ENCODE results near the gene KIR2DL1.
"Not testable (repeated sequence)": the region's sequence is repeated elsewhere in the genome, so short reads cannot be mapped to it uniquely, and the experiment has no call there.

Gene KIR2DL1

DNA sequence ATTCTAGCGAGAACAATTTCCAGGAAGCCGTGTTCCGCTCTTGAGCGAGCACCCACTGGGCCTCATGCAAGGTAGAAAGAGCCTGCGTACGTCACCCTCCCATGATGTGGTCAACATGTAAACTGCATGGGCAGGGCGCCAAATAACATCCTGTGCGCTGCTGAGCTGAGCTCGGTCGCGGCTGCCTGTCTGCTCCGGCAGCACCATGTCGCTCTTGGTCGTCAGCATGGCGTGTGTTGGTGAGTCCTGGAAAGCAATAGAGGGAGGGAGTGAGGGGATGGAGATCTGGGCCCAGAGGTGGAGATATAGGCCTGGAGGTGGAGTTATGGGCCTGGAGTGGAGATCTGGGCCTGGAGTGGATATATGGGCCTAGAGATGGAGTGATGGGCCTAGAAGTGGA lies at the start of gene KIR2DL1:
TSS of gene KIR2DL1 (plus strand) at position 148 of the 400 bp plus-strand sequence. CDS start at position 206, 58 bp downstream.
- DNase-seq (ENCODE audit: low read depth in 1 of 2, low spot score in 1 of 2): not testable (repeated sequence)

DNA sequence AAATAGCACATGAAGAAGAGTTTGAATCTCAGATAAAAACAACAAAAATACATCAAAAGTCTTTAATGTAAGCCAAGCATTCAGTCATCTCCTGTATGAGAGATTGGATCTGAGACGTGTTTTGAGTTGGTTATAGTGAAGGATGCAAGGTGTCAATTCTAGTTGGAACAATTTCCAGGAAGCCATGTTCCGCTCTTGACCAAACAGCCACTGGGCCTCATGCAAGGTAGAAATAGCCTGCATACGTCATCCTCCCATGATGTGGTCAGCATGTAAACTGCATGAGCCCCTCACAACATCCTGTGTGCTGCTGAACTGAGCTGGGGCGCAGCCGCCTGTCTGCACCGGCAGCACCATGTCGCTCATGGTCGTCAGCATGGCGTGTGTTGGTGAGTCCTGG lies 45.5 kb upstream of the KIR2DL1 start, which contains the start of gene KIR3DL3:
TSS of gene KIR3DL3 (plus strand) at position 301 of the 400 bp plus-strand sequence. CDS start at position 356, 55 bp downstream.
- no peak for DNase-seq (ENCODE audit: low read depth in 1 of 2, low spot score in 1 of 2)

DNA sequence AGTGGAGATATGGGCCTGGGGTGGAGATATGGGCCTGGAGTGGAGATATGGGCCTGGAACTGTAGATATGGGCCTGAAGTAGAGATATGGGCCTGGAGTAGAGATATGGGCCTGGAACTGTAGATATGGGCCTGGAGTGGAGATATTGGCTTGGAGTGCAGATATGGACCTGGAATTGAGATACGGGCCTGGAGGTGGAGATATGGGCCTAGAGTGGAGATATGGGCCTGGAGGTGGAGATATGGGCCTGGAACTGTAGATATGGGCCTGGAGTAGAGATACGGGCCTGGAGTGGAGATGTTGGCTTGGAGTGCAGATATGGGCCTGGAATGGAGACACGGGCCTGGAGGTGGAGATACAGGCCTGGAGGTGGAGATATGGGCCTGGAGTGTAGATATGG lies 44.9 kb upstream of the KIR2DL1 start:
- DNase-seq (ENCODE audit: low read depth in 1 of 2, low spot score in 1 of 2): no peak

DNA sequence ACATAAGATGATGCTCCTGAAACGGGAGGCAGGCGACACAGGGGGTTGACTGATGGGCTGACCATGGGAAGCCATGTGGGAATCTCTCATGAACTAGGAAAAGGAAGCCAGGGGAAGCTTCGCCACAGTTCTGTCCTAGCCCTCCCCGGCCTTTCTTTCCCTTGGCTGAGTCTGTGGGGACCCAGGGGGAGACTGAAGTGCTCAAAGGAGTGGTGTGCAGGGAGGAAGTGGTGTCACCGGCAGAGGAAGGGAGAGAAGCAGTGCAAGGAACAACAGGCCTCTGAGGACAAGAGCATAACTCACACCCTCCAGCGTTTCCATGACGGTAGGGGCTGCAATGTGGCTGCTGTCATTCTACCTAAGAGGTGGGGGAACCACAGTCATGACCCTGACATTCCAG lies 44.3 kb upstream of the KIR2DL1 start:
- no peak for DNase-seq (ENCODE audit: low read depth in 1 of 2, low spot score in 1 of 2)

DNA sequence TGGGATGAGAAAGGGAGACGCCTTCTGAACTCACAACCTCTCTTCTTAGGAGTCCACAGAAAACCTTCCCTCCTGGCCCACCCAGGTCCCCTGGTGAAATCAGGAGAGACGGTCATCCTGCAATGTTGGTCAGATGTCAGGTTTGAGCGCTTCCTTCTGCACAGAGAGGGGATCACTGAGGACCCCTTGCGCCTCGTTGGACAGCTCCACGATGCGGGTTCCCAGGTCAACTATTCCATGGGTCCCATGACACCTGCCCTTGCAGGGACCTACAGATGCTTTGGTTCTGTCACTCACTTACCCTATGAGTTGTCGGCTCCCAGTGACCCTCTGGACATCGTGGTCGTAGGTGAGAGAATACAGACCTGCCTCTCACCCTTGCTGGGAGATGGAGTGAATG lies 42.0 kb upstream of the KIR2DL1 start:
- no peak for DNase-seq (ENCODE audit: low read depth in 1 of 2, low spot score in 1 of 2)

DNA sequence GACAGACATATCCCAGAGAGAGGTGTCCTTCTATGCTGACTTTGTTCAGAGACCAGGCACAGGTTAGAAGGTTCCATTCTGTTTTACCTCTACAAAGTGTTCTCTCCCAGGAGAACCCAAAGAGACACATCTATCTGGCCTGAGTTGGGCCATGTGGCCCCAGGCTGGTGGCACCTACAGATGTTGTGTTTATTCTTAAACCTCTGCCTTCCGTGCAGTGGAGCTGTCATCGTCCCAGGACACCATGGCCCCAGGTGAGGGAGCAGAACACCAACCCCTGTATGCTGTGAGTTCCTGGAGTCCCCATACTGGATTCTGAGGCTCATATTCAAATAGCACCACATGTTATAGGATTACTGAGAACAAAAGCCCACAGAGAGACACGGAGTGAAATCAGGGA lies 41.4 kb upstream of the KIR2DL1 start:
- DNase-seq (ENCODE audit: low read depth in 1 of 2, low spot score in 1 of 2): no peak

DNA sequence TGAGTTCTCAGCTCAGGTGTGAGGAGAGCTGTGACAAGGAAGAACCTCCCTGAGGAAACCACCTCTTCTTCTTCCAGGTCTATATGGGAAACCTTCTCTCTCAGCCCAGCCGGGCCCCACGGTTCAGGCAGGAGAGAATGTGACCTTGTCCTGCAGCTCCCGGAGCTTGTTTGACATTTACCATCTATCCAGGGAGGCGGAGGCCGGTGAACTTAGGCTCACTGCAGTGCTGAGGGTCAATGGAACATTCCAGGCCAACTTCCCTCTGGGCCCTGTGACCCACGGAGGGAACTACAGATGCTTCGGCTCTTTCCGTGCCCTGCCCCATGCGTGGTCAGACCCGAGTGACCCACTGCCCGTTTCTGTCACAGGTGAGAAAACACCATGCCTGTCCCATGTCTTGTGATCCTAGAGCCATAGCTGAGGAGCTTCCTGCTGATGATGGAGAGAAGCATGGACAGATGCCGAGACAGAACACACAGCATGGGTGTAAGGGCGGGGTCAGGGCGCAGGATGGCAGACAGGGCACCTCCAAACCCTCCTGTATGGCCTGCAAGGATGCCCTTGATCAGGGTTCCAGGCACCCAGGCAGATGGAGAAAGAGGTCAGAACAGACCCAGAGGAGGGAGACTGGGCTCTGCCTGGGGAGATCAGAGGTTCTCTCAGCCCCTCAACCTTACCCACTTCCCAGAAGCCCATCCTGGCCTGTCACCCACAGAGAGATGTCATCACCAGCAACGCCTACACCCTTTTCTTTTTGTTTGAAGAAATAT lies 40.0 kb upstream of the KIR2DL1 start:
- DNase-seq (ENCODE audit: low read depth in 1 of 2, low spot score in 1 of 2): no peak

DNA sequence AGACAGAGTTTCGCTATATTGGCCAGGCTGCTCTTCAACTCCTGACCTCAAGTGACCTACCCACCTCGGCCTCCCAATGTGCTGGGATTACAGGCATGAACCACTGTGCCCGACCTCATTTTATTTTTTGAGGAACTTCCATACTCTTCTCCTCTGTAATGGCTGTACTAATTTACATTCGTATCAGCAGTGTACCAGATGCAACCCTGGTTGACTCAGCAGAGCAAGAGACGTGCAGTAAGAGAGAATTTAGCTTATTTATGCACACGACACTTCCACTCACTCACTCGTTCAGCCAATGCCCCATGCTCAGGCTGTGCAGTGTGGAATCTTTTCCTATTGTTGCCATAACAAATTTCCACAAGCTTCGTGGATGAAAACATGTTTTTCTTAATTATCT lies 38.4 kb upstream of the KIR2DL1 start:
- DNase-seq (ENCODE audit: low read depth in 1 of 2, low spot score in 1 of 2): no peak

DNA sequence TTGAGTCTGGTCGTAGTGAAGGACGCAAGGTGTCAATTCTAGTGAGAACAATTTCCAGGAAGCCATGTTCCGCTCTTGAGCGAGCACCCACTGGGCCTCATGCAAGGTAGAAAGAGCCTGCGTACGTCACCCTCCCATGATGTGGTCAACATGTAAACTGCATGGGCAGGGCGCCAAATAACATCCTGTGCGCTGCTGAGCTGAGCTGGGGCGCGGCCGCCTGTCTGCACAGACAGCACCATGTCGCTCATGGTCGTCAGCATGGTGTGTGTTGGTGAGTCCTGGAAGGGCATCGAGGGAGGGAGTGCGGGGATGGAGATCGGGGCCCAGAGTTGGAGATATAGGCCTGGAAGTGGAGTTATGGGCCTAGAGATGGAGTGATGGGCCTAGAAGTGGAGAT lies 31.3 kb upstream of the KIR2DL1 start, which contains the start of gene KIR2DL3:
TSS of gene KIR2DL3 (plus strand) at position 208 of the 400 bp plus-strand sequence. CDS start at position 241, 33 bp downstream.
- not testable (repeated sequence) for DNase-seq (ENCODE audit: low read depth in 1 of 2, low spot score in 1 of 2)

DNA sequence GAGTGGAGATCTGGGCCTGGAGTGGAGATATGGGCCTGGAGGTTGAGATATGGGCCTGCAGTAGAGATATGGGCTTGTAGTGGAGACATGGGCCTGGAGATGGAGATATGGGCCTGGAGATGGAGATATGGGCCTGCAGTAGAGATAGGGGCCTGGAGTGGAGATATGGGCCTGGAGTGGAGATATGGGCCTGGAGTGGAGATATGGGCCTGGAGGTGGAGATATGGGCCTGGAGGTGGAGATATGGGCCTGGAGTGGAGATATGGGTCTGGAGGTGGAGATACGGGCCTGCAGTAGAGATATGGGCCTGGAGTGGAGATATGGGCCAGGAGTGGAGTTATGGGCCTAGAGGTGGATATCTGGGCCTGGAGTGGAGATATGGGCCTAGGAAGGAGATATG lies 30.9 kb upstream of the KIR2DL1 start:
- no peak for DNase-seq (ENCODE audit: low read depth in 1 of 2, low spot score in 1 of 2)

DNA sequence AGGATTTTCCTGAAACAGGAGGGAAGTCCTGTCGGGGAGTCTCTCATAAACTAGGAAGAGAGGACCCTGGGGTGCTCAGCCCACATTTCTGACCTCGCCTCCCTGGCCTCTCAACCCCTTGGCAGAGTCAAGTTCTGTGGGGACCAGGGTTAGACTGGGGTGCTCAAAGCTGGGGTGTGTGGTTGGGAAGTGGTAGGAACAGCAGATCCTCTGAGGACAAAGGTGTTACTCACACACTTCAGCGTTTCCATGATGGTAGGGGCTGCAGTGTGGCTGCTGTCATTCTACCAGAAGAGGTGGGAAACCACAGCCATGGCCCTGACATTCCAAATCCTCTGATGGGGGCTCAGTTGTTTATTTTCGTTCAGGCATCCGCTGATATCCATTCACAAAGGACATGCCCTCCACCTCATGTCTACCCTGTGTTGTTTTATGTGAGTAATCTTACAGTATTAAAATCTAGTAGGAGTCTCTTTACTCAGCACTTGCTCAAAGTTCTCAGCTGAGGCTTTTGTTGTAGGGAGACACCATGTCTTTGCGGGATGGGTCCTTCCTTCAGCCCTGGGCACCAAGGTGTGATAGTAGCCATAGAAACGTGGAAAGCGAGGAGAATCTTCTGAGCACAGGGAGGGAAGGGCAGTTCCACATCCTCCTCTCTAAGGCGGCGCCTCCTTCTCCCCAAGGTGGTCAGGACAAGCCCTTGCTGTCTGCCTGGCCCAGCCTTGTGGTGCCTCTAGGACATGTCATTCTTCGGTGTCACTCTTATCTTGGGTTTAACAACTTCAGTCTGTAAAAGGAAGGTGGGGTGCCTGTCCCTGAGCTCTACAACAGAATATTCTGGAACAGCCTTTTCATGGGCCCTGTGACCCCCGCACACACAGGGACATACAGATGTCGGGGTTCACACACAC lies 29.8 kb upstream of the KIR2DL1 start:
- DNase-seq (ENCODE audit: low read depth in 1 of 2, low spot score in 1 of 2): no peak

DNA sequence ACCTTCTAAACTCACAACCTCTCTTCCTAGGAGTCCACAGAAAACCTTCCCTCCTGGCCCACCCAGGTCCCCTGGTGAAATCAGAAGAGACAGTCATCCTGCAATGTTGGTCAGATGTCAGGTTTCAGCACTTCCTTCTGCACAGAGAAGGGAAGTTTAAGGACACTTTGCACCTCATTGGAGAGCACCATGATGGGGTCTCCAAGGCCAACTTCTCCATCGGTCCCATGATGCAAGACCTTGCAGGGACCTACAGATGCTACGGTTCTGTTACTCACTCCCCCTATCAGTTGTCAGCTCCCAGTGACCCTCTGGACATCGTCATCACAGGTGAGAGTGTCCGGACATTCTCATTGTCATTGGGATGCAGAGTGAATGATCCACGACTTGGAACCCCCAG lies 27.6 kb upstream of the KIR2DL1 start:
- not testable (repeated sequence) for DNase-seq (ENCODE audit: low read depth in 1 of 2, low spot score in 1 of 2)

DNA sequence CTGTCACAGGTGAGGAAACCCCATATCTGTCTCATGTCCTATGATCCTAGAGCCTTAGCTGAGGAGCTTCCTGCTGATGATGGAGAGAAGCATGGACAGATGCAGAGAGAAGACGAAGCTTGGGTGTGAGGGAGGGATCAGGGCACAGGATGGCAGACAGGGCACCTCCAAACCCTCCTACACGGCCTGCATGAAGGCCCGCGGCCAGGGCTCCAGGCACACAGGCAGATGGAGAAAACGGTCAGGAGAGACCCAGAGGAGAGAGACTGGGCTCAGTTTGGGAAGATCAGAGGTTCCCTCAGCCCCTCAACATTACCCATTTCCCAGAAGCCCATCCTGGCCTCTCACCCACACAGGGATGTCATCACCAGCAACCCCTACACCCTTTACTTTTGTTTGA lies 25.5 kb upstream of the KIR2DL1 start:
- DNase-seq (ENCODE audit: low read depth in 1 of 2, low spot score in 1 of 2): not testable (repeated sequence)

DNA sequence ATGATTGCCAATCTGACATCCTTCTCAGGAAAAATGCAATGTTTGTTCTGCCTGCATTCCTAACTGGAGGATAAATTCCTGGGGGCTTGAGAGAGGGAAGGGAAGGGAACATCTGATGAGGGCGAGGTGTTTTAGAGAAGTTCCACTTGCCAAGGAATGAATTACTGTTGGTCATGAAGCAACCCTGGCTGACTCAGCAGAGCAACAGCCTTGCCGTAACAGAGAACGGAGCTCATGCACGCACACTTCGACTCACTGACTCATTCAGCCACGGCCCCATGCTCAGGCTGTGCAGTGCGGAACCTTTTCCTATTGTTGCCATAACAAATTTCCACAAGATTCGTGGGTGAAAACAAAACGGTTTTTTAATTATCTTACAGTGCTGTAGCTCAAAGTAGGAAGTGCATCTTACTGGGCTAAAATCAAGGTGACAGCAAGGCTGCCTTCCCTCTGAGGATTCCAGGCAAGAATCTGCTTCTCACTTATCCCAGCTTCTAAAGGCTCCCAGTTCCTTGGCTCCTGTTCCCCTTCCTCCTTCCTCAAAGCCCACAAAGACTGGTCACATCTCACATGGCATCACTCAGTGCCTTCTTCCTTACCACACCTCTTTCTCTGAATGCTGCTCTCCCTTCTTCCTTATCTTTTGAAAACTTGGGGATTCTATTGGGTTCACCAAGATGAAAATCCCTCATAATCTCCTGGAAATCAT lies 21.8 kb upstream of the KIR2DL1 start:
- not testable (repeated sequence) for DNase-seq (ENCODE audit: low read depth in 1 of 2, low spot score in 1 of 2)

DNA sequence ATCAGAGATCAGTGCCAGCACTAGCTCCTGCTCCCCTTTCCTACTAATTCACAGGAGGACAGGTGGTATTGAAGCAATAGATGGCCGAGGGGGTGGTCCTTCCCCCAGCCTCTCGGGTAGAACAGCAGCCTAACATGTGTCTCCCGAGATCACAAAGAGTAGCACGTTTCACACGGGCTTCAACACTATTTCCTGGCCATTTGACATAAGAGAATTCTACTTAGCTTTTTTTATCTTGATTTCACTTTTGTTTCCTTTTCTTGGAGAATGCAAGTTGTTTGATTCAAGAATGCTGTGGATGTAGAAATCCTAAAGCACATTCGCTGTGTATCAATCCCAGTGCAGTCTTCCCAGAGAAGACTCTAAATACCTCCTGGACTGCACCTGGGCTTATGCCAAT lies 19.3 kb upstream of the KIR2DL1 start:
- DNase-seq (ENCODE audit: low read depth in 1 of 2, low spot score in 1 of 2): not testable (repeated sequence)

DNA sequence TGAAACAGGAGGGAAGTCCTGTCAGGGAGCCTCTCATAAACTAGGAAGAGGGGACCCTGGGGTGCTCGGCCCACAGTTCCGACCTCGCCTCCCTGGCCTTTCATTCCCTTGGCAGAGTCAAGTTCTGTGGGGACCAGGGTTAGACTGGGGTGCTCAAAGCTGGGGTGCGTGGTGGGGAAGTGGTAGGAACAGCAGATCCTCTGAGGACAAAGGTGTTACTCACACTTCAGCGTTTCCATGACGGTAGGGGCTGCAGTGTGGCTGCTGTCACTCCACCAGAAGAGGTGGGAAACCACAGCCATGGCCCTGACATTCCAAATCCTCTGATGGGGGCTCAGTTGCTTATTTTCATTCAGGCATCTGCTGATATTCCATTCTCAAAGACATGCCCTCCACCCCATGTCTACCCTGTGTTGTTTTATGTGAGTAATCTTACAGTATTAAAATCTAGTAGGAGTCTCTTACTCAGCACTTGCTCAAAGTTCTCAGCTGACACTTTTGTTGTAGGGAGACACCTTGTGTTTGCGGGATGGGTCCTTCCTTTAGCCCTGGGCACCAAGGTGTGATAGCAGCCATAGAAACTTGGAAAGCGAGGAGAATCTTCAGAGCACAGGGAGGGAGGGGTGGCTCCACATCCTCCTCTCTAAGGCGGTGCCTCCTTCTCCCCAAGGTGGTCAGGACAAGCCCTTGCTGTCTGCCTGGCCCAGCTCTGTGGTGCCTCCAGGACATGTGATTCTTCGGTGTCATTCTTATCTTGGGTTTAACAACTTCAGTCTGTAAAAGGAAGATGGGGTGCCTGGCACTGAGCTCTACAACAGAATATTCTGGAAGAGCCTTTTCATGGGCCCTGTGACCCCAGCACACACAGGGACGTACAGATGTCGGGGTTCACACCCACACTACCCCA lies 13.1 kb upstream of the KIR2DL1 start:
- not testable (repeated sequence) for DNase-seq (ENCODE audit: low read depth in 1 of 2, low spot score in 1 of 2)

DNA sequence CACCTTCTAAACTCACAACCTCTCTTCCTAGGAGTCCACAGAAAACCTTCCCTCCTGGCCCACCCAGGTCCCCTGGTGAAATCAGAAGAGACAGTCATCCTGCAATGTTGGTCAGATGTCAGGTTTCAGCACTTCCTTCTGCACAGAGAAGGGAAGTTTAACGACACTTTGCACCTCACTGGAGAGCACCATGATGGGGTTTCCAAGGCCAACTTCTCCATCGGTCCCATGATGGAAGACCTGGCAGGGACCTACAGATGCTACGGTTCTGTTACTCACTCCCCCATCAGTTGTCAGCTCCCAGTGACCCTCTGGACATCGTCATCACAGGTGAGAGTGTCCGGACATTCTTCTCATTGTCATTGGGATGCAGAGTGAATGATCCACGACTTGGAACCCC lies 11.0 kb upstream of the KIR2DL1 start:
- not testable (repeated sequence) for DNase-seq (ENCODE audit: low read depth in 1 of 2, low spot score in 1 of 2)

DNA sequence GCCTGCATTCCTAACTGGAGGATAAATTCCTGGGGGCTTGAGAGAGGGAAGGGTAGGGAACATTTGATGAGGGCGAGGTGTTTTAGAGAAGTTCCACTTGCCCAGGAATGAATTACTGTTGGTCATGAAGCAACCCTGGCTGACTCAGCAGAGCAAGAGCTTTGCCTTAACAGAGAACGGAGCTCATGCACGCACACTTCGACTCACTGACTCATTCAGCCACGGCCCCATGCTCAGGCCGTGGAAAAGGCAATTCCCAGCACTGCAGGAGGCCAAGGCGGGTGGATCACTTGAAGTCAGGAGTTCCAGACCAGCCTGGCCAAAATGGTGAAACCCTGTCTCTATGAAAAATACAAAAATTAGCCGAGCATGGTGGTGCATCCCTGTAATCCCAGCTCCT lies 5.4 kb upstream of the KIR2DL1 start:
- DNase-seq (ENCODE audit: low read depth in 1 of 2, low spot score in 1 of 2): not testable (repeated sequence)

DNA sequence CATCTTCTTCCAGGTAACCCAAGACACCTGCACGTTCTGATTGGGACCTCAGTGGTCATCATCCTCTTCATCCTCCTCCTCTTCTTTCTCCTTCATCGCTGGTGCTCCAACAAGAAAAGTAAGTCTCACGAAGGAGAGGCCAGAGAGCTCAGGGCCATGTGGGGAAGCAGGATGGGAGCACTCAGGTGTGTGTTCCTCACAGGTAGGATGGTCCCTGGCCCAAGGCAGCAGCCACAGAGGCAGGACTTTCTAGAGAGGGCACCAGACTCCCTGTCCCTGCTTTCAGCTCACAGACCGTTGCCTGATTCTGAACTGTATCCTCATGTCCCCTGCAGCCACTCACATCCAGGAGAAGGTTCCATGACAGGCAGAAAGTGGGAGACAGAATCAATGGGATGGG lies 3.1 kb upstream of the KIR2DL1 start:
- DNase-seq (ENCODE audit: low read depth in 1 of 2, low spot score in 1 of 2): not testable (repeated sequence)

DNA sequence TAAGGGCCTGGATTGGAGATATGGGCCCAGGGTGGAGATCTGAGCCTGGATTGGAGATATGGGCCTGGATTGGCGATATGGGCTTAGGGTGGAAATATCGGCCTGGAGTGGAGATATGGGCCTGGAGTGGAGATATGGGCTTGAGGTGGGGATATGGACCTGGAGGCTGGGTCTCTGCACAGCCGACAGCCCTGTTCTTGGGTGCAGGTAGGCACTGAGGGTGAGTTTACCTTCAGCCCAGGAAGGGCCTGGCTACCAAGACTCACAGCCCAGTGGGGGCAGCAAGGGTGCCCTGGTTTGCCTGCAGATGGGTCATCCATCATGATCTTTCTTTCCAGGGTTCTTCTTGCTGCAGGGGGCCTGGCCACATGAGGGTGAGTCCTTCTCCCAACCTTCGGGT lies 918 bp downstream of the KIR2DL1 start:
- DNase-seq (ENCODE audit: low read depth in 1 of 2, low spot score in 1 of 2): not testable (repeated sequence)
